ENCODE measurements around the gene IFNL3. TPM values are rescaled to one million over a fixed set of nuclear protein-coding genes. Genes with fewer than 3 reads are reported as not detected.
A peak's percentile ranks its signal among the peaks of the same experiment; 100 is the strongest.
"Not testable (repeated sequence)": the region's sequence is repeated elsewhere in the genome, so short reads cannot be mapped to it uniquely, and the experiment has no call there.

IFNL3 gene
- total RNA-seq, 1 donor from 2014 or later: not detected

DNA sequence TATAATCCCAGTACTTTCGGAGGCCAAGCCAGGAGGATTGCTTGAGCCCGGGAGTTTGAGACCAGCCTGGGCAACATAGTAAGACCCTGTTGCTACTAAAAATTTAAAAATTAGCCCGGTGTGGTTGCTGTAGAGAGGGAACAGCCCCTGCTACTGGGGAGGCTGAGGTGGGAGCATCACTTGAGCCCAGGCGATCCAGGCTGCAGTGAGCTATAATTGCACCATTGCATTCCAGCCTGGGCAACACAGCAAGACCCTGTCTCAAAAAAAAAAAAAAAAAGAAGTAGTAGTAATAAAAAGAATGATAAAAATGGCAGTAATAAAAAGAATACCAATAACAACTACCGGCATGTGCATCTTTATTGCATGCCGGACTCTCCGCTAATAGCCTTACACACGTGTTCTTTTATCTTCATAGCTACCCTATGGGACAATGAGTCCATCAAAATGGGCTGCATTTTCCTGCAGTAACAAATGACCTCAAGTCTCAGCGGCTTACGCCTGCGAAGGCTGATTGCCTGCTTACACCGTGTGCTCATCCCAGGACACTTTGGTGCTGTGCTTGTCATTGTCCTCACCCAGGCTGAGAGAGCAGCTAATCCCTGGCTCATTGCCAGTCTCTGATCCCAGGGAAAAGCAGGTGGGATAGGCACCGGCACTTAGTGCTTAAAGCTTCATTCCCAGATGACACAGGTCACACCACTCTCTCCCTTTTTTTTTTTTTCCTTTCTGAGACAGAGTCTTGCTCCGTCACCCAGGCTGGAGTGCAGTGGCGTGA is 26.4 kb downstream of the IFNL3 start:
- TF ChIP-seq CTCF (IDR thresholded peaks at IDR 0.05; ENCODE audit: partially characterized antibody, unreplicated experiment): no peak
- peaks cover 4% of the 10 kb centered on the region for H3K9me3 Mint-ChIP-seq (ENCODE audit: unreplicated experiment)
- no peaks in the 10 kb centered on the region for H3K4me1 Mint-ChIP-seq (ENCODE audit: low read depth, unreplicated experiment)
- H3K27ac Mint-ChIP-seq (ENCODE audit: unreplicated experiment): no peak overlapping the region
- H3K36me3 Mint-ChIP-seq (ENCODE audit: unreplicated experiment): peaks cover 6% of the 10 kb centered on the region
- no peak for DNase-seq
- H3K4me3 Mint-ChIP-seq (ENCODE audit: unreplicated experiment): no peak overlapping the region
- H3K27me3 Mint-ChIP-seq (ENCODE audit: unreplicated experiment): peaks cover 13% of the 10 kb centered on the region

- no peak for DNase-seq
- H3K4me1 Mint-ChIP-seq (ENCODE audit: low read depth, unreplicated experiment): no peaks in the 10 kb centered on the region
- H3K27me3 Mint-ChIP-seq (ENCODE audit: unreplicated experiment): peaks cover 12% of the 10 kb centered on the region
- H3K27ac Mint-ChIP-seq (ENCODE audit: unreplicated experiment): no peak overlapping the region
- H3K9me3 Mint-ChIP-seq (ENCODE audit: unreplicated experiment): peaks cover 2% of the 10 kb centered on the region
- no peak for TF ChIP-seq CTCF (IDR thresholded peaks at IDR 0.05; ENCODE audit: partially characterized antibody, unreplicated experiment)
- no peak overlapping the region for H3K4me3 Mint-ChIP-seq (ENCODE audit: unreplicated experiment)
- H3K36me3 Mint-ChIP-seq (ENCODE audit: unreplicated experiment): peaks cover 6% of the 10 kb centered on the region
These were observed 27.7 kb downstream of the IFNL3 start for GRCh38 chr19:39217094-39217493.

DNA sequence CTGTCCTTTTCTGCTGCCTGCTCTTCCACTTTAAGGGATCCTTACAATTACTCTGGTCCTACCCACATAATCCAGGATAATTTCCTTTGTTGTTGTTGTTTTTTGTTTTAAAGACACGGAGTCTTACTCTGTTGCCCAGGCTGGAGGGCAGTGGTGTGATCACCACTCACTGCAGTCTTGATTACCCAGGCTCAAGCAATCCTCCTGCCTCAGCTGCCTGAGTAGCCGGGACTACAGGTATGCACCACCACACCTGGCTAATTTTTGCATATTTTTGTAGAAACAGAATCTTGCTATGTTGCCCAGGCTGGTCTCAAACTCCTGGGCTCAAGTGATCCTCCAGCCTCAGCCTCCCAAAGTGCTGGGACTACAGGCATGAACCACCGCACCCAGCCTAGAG is 29.5 kb downstream of the IFNL3 start:
- not testable (repeated sequence) for H3K27ac Mint-ChIP-seq (ENCODE audit: unreplicated experiment); H3K36me3 Mint-ChIP-seq (ENCODE audit: unreplicated experiment); H3K9me3 Mint-ChIP-seq (ENCODE audit: unreplicated experiment); H3K27me3 Mint-ChIP-seq (ENCODE audit: unreplicated experiment); H3K4me3 Mint-ChIP-seq (ENCODE audit: unreplicated experiment); DNase-seq; H3K4me1 Mint-ChIP-seq (ENCODE audit: low read depth, unreplicated experiment)

GRCh38 chr19:39212375-39212742 is 32.4 kb downstream of the IFNL3 start:
- peaks cover 2% of the 10 kb centered on the region for H3K4me1 Mint-ChIP-seq (ENCODE audit: low read depth, unreplicated experiment)
- H3K36me3 Mint-ChIP-seq (ENCODE audit: unreplicated experiment): peaks cover 5% of the 10 kb centered on the region
- H3K27ac Mint-ChIP-seq (ENCODE audit: unreplicated experiment): no peak overlapping the region
- TF ChIP-seq CTCF (IDR thresholded peaks at IDR 0.05; ENCODE audit: partially characterized antibody, unreplicated experiment): no peak
- peaks cover 2% of the 10 kb centered on the region for H3K9me3 Mint-ChIP-seq (ENCODE audit: unreplicated experiment)
- peak; percentile 45 for DNase-seq
- H3K27me3 Mint-ChIP-seq (ENCODE audit: unreplicated experiment): peaks cover 2% of the 10 kb centered on the region
- no peak overlapping the region for H3K4me3 Mint-ChIP-seq (ENCODE audit: unreplicated experiment)

- H3K4me1 Mint-ChIP-seq (ENCODE audit: low read depth, unreplicated experiment): peaks cover 2% of the 10 kb centered on the region
- no peak overlapping the region for H3K27ac Mint-ChIP-seq (ENCODE audit: unreplicated experiment)
- H3K27me3 Mint-ChIP-seq (ENCODE audit: unreplicated experiment): no peaks in the 10 kb centered on the region
- TF ChIP-seq CTCF (IDR thresholded peaks at IDR 0.05; ENCODE audit: partially characterized antibody, unreplicated experiment): no peak
- peaks cover under 1% of the 10 kb centered on the region for H3K36me3 Mint-ChIP-seq (ENCODE audit: unreplicated experiment)
- no peaks in the 10 kb centered on the region for H3K9me3 Mint-ChIP-seq (ENCODE audit: unreplicated experiment)
- DNase-seq: no peak
- H3K4me3 Mint-ChIP-seq (ENCODE audit: unreplicated experiment): no peak overlapping the region
These were observed 33.0 kb downstream of the IFNL3 start for GRCh38 chr19:39211731-39212374.

Measured in glutamatergic neuron (in vitro differentiated cells).